HEK293 (cell line): Measurements from ENCODE around the gene CRYBG1.
A peak's percentile ranks its signal among the peaks of the same experiment; 100 is the strongest.

Experiments used
- CTCF ChIA-PET: fragments of 350-600 bp; formaldehyde crosslinking; extraction: SDS; loops from one replicate; lab custom pipeline; 2021; ENCODE audit warnings: antibody characterized with exemption; lab: Yijun Ruan, JAX
- POLR2A ChIA-PET: fragments of 300-600 bp; formaldehyde crosslinking; extraction: SDS; loops from one replicate; lab custom pipeline; 2020; ENCODE audit warnings: antibody characterized with exemption, inconsistent platforms; lab: Yijun Ruan, JAX
- H3K27ac ChIP-seq: fragments of 200-500 bp; sonication (Bioruptor generic); 2 replicates; pipeline ENCODE4 v1.5.1; 2014; ENCODE audit warnings: low read depth, low read length, control low read depth, inconsistent platforms; ENCODE audit errors: extremely low read depth
- H3K36me3 ChIP-seq, 2 experiments: fragments of 200-500 bp in 1 of 2; sonication (Bioruptor generic) in 1 of 2; 1 replicate in 1 of 2; 2 replicates in 1 of 2; pipeline ENCODE4 v1.5.1; 2014 to 2017; ENCODE audit warnings: inconsistent platforms in 2 of 2, low read length in 2 of 2; ENCODE audit not compliant: control insufficient read depth in 2 of 2, insufficient read depth in 1 of 2
- H3K4me1 ChIP-seq: fragments of 200-500 bp; sonication (Bioruptor generic); 2 replicates; pipeline ENCODE4 v1.5.1; 2014; ENCODE audit warnings: mild to moderate bottlenecking, low read length, inconsistent platforms; ENCODE audit not compliant: control insufficient read depth, insufficient read depth
- H3K4me3 ChIP-seq: 2 replicates; pipeline ENCODE4 v1.5.1; 2011; ENCODE audit warnings: low read depth, mild to moderate bottlenecking, control low read depth, low read length, moderate library complexity
- H3K9me3 ChIP-seq: fragments of 200-500 bp; sonication (Bioruptor generic); 2 replicates; pipeline ENCODE4 v1.5.1; 2014; ENCODE audit warnings: low read depth, low read length, inconsistent platforms; ENCODE audit not compliant: control insufficient read depth, insufficient read depth
- GLIS1 ChIP-seq: fragments of 450-650 bp; formaldehyde crosslinking; IDR thresholded peaks from 2 replicates; pipeline ENCODE4 v1.5.1; 2016; ENCODE audit warnings: missing biosample characterization, missing genetic modification characterization
- MZF1 ChIP-seq: fragments of 450-650 bp; formaldehyde crosslinking; IDR thresholded peaks from 2 replicates; pipeline ENCODE4 v1.5.1; 2017; ENCODE audit warnings: missing biosample characterization, missing genetic modification characterization, borderline replicate concordance
- SP2 ChIP-seq: fragments of 450-650 bp; formaldehyde crosslinking; IDR thresholded peaks from 2 replicates; pipeline ENCODE4 v1.5.1; 2016; ENCODE audit warnings: missing biosample characterization, missing genetic modification characterization
- ZBTB20 ChIP-seq: fragments of 450-650 bp; formaldehyde crosslinking; IDR thresholded peaks from 2 replicates; pipeline ENCODE4 v1.5.1; 2016; ENCODE audit warnings: missing biosample characterization, missing genetic modification characterization
- ZBTB6 ChIP-seq: fragments of 450-650 bp; formaldehyde crosslinking; IDR thresholded peaks from 2 replicates; pipeline ENCODE4 v1.5.1; 2017; ENCODE audit warnings: missing biosample characterization, missing genetic modification characterization
- ZNF155 ChIP-seq: fragments of 450-650 bp; formaldehyde crosslinking; IDR thresholded peaks from 2 replicates; pipeline ENCODE4 v1.5.1; 2016; ENCODE audit warnings: missing biosample characterization, missing genetic modification characterization
- ZNF513 ChIP-seq: fragments of 450-650 bp; IDR thresholded peaks from 2 replicates; pipeline ENCODE4 v1.5.1; 2018; ENCODE audit warnings: missing biosample characterization, missing genetic modification characterization
- ZNF518A ChIP-seq: fragments of 450-650 bp; formaldehyde crosslinking; conservative IDR thresholded peaks from 2 replicates; pipeline ENCODE4 v1.5.1; 2016; ENCODE audit warnings: low read depth, missing biosample characterization, missing genetic modification characterization
- ZNF544 ChIP-seq: fragments of 450-650 bp; formaldehyde crosslinking; IDR thresholded peaks from 2 replicates; pipeline ENCODE4 v1.5.0; 2017; ENCODE audit warnings: missing biosample characterization, missing genetic modification characterization
- ZNF677 ChIP-seq: fragments of 450-650 bp; IDR thresholded peaks from 2 replicates; pipeline ENCODE4 v1.5.0; 2018; ENCODE audit warnings: missing biosample characterization, mild to moderate bottlenecking, missing genetic modification characterization, moderate library complexity
- ZNF701 ChIP-seq: fragments of 450-650 bp; formaldehyde crosslinking; IDR thresholded peaks from 2 replicates; pipeline ENCODE4 v1.5.1; 2016; ENCODE audit warnings: missing biosample characterization, missing genetic modification characterization
- ZXDB ChIP-seq: fragments of 450-650 bp; formaldehyde crosslinking; IDR thresholded peaks from 2 replicates; pipeline ENCODE4 v1.5.1; 2016; ENCODE audit warnings: missing biosample characterization, missing genetic modification characterization
- TF ChIP-seq, protein P1 (sequence below): fragments of 450-650 bp; formaldehyde crosslinking; IDR thresholded peaks from 2 replicates; pipeline ENCODE4 v1.5.1; 2017; ENCODE audit warnings: missing biosample characterization, missing genetic modification characterization
- TF ChIP-seq, protein P2 (sequence below): fragments of 450-650 bp; formaldehyde crosslinking; IDR thresholded peaks from 2 replicates; pipeline ENCODE4 v1.5.1; 2017; ENCODE audit warnings: missing biosample characterization, missing genetic modification characterization

CRYBG1 gene

DNA sequence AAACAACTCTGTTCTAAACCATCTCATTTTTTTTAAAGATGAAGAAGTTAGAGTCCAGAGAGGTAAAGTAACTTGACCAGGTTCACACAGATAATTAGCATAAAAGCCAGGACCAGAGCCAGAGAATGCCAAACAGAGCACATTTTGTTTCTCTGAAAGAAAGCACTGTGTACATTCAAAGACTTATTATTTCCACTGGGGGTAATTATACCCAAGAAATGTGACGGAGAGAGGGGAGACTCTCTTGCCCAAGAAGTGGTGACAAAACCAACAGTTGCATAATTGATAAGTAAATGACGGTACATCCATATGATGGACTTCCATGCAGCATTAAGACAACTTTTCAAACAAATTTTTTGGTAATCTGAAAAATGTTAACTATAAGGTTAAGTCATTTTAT lies 157.2 kb downstream of the CRYBG1 start (continued):
- TF ChIP-seq ZNF518A (tag by site-specific recombination), result no peak

DNA sequence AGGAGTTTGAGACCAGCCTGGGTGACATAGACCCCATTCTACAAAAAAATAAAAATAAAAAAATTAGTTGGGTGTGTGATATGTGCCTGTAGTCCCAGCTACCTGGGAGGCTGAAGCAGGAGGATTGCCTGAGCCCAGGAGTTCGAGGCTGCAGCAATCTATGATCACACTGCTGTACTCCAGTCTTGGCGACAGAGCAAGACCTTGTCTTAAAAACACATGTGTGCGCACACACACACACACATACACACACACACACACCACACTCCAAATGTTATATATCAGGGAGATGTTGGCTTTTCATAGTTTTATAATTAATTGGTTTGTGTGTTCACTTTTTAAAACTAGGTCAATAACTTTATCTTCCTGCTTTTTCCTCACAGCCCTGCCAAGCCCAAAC lies 158.2 kb downstream of the CRYBG1 start:
- no peaks in the 10 kb centered on the region for H3K4me1 ChIP-seq
- H3K27ac ChIP-seq, result no peak overlapping the region

DNA sequence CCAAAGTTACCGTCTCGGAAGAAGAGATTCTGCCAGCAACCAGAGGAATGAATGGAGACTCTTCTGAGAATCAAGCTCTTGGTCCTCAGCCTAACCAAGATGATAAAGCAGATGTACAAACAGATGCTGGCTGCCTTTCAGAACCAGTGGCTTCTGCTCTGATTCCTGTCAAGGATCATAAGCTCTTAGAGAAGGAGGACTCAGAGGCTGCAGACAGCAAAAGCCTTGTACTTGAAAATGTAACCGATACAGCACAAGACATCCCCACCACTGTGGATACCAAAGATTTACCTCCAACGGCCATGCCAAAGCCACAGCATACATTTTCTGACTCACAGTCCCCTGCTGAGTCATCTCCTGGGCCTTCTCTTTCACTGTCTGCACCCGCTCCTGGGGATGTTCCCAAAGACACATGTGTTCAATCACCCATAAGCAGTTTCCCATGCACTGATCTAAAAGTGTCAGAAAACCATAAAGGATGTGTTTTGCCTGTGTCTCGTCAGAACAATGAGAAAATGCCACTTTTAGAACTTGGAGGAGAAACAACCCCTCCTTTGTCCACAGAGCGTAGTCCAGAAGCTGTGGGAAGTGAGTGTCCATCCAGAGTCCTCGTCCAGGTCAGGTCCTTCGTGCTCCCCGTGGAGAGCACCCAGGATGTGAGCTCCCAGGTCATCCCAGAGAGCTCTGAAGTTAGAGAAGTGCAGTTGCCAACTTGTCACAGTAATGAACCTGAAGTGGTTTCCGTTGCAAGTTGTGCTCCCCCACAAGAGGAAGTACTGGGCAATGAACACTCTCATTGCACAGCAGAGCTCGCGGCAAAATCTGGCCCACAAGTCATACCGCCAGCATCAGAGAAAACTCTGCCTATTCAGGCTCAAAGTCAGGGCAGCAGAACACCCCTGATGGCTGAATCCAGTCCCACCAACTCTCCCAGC lies 159.2 kb downstream of the CRYBG1 start:
- peak; percentile 44; the same call in 1 of the 2 replicates for TF ChIP-seq GLIS1 (tag by site-specific recombination)
- no peak for TF ChIP-seq ZNF155 (tag by site-specific recombination)

More for the DNA sequence above, 158.2 kb downstream of the CRYBG1 start:
- no peaks in the 10 kb centered on the region for H3K9me3 ChIP-seq
- POLR2A ChIA-PET, result interaction anchor here (0.7 kb wide), 1 partner anchor 1146 kb away, joined by 3 read pairs; no protein-coding TSS in a partner anchor
- CTCF ChIA-PET, result no interaction called here
- H3K4me3 ChIP-seq, result no peak overlapping the region
- no peaks in the 10 kb centered on the region for H3K36me3 ChIP-seq
- TF ChIP-seq, protein P1, sequence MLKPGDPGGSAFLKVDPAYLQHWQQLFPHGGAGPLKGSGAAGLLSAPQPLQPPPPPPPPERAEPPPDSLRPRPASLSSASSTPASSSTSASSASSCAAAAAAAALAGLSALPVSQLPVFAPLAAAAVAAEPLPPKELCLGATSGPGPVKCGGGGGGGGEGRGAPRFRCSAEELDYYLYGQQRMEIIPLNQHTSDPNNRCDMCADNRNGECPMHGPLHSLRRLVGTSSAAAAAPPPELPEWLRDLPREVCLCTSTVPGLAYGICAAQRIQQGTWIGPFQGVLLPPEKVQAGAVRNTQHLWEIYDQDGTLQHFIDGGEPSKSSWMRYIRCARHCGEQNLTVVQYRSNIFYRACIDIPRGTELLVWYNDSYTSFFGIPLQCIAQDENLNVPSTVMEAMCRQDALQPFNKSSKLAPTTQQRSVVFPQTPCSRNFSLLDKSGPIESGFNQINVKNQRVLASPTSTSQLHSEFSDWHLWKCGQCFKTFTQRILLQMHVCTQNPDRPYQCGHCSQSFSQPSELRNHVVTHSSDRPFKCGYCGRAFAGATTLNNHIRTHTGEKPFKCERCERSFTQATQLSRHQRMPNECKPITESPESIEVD (tag by site-specific recombination), result no peak
- TF ChIP-seq ZNF513 (tag by site-specific recombination), result no peak

GRCh38 chr6:106520711-106521401 lies 160.3 kb downstream of the CRYBG1 start:
- H3K9me3 ChIP-seq, result no peaks in the 10 kb centered on the region
- CTCF ChIA-PET, result interaction anchor here (0.9 kb wide), 1 partner anchor 27 kb away, joined by 3 read pairs; no protein-coding TSS in a partner anchor
- peaks cover 6% of the 10 kb centered on the region for H3K4me1 ChIP-seq
- no peak overlapping the region for H3K4me3 ChIP-seq
- H3K27ac ChIP-seq, result no peak overlapping the region
- POLR2A ChIA-PET, result no interaction called here
- H3K36me3 ChIP-seq, result no peaks in the 10 kb centered on the region
- no peak for TF ChIP-seq ZNF544
- TF ChIP-seq, protein P2, sequence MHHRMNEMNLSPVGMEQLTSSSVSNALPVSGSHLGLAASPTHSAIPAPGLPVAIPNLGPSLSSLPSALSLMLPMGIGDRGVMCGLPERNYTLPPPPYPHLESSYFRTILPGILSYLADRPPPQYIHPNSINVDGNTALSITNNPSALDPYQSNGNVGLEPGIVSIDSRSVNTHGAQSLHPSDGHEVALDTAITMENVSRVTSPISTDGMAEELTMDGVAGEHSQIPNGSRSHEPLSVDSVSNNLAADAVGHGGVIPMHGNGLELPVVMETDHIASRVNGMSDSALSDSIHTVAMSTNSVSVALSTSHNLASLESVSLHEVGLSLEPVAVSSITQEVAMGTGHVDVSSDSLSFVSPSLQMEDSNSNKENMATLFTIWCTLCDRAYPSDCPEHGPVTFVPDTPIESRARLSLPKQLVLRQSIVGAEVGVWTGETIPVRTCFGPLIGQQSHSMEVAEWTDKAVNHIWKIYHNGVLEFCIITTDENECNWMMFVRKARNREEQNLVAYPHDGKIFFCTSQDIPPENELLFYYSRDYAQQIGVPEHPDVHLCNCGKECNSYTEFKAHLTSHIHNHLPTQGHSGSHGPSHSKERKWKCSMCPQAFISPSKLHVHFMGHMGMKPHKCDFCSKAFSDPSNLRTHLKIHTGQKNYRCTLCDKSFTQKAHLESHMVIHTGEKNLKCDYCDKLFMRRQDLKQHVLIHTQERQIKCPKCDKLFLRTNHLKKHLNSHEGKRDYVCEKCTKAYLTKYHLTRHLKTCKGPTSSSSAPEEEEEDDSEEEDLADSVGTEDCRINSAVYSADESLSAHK, result no peak
- no peak for TF ChIP-seq MZF1 (tag by site-specific recombination)
- TF ChIP-seq ZBTB20 (tag by site-specific recombination), result no peak
- TF ChIP-seq ZXDB (tag by site-specific recombination), result no peak
- no peak for TF ChIP-seq ZNF677
- no peak for TF ChIP-seq ZNF701 (tag by site-specific recombination)
- no peak for TF ChIP-seq ZBTB6 (tag by site-specific recombination)
- no peak for TF ChIP-seq SP2 (tag by site-specific recombination)

More for the DNA sequence above, 159.2 kb downstream of the CRYBG1 start:
- H3K9me3 ChIP-seq, result no peaks in the 10 kb centered on the region
- ChIA-PET CTCF (no interaction called here), POLR2A (no interaction called here)
- no peaks in the 10 kb centered on the region for H3K36me3 ChIP-seq
- no peak overlapping the region for H3K27ac ChIP-seq
- H3K4me3 ChIP-seq, result no peak overlapping the region
- H3K4me1 ChIP-seq, result no peaks in the 10 kb centered on the region
